HG03045 (cell line): Measurements from ENCODE around the gene TAS2R39.
"Not testable (repeated sequence)": the region's sequence is repeated elsewhere in the genome, so short reads cannot be mapped to it uniquely, and the experiment has no call there.

ENCODE experiments used
- ATAC-seq: cut with Tn5 transposase; IDR thresholded peaks from one replicate; pipeline ENCODE4 v1.9.1; 2021; ENCODE audit warnings: mild to moderate bottlenecking, moderate library complexity; ENCODE audit not compliant: unreplicated experiment

TAS2R39 gene

DNA sequence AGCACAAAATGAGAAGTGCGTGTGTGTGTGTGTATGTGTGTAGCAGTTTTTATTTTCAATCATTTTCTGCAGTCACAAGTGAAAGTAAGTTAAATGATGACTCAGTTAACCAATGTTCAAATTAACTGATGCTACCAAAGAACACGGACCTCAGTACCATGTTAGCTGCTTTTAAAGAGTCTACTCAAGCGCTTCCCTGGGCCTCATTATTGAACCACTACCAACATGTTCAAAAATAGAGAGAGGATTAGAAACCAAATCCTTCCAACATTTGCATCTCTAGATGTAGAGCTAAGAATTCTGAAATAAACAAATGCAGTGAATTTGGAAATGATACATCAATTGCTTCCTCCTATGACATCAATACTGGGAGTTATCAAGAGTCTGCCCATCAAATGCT is at the start of gene TAS2R39:
Gene TAS2R39, plus strand, starts transcription at position 396 of the 400 bp plus-strand sequence. Its CDS starts 0 bp downstream, at position 396.
- ATAC-seq, result no peak

DNA sequence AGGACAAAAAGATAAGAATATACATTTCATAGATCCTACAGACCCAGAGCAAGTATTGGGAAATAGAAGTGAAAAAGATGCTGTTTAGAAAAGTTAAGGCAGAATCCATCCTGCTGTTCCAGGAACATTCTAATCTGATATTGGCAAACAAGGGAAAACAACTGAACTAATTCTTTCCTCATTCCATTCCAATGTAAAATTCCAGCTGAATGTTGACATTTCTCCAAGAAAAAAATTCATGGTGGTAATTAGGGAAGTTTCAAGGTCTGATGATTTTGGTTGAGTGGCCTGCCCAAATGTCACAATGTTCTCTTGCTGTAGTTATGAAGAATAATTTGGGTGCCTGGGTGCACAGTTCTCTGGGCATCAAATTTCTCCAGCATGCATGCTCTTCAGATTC is 36.1 kb upstream of the TAS2R39 start:
- ATAC-seq, result no peak

- no peak for ATAC-seq
These were observed 35.2 kb upstream of the TAS2R39 start for GRCh38 chr7:143148050-143148449.

- no peak for ATAC-seq
These were observed 34.6 kb upstream of the TAS2R39 start for GRCh38 chr7:143148651-143149050.

DNA sequence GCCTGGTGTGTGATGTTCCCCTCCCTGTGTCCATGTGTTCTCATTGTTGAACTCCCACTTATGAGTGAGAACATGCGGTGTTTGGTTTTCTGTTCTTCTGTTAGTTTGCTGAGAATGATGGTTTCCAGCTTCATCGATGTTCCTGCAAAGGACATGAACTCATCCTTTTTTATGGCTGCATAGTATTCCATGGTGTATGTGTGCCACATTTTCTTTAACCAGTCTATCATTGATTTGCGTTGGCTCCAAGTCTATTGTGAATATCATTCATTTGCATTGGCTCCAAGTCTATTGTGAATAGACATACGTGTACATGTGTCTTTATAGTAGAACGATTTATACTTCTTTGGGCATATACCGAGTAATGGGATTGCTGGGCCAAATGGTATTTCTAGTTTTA is 32.5 kb upstream of the TAS2R39 start:
- ATAC-seq, result not testable (repeated sequence)

DNA sequence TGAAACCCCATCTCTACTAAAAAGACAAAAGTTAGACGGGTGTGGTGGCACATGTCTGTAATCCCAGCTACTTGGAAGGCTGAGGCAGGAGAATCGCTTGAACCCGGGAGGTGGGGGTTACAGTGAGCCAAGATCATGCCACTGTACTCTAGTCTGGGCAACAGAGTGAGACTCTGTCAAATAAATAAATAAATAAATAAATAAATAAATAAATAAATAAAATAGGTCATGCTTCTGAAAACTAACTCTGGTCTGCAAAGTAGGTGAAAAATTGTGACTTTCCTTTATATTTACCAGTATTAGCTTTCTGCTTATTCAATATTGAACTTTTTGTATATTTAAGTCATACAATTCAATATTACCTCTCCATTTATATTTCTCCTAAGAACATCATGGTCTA is 24.6 kb upstream of the TAS2R39 start:
- not testable (repeated sequence) for ATAC-seq

DNA sequence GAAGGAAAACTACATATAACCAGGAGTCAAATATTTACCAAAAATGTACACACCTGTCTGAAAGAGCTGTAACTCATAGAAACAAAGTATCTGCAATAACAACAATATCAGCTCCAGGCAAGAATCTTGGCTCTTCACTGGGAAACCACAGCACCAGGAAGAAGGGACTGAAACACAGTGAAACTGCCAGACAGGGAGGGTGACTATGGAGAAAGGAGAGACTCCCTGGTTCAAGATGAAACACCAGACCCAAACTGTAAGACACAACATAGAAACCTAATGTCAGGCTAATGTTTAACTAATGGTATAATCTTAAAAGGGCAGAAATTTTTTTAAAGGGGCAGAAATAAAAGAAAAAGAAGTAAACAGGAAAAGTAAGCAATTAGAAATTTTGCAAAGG is 11.5 kb upstream of the TAS2R39 start:
- ATAC-seq, result no peak

GRCh38 chr7:143172354-143172753 is 10.9 kb upstream of the TAS2R39 start:
- ATAC-seq, result no peak

DNA sequence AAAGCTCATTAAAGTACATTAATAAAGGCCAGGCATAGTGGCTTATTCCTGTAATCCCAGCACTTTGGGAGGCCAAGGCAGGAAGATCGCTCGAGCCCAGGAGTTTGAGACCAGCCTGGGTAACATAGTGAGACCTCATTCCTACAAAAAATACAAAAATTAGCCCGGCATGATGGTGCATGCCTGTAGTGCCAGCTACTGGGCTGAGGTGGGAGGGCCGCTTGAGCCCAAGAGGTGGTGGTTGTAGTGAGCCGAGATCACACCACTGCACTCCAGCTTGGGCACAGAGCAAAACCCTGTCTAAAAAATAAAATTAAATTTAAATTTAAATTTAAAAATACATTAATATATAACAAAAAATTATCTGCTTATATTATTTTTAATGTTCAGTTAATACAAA is 7.1 kb upstream of the TAS2R39 start:
- no peak for ATAC-seq

GRCh38 chr7:143177374-143178119 is 5.7 kb upstream of the TAS2R39 start:
- no peak for ATAC-seq

DNA sequence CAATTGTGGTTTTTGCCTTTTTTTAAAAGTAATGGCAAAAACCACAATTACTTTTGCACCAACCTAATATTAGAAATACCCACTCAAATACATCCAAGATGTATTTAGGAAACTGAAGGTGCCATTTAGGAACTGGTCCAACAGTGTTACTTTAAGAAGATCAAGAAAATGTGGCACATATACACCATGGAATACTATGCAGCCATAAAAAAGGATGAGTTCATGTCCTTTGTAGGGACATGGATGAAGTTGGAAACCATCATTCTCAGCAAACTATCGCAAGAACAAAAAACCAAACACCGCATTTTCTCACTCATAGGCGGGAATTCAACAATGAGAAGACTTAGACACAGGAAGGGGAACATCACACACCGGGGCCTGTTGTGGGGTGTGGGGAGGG is 2.4 kb upstream of the TAS2R39 start:
- ATAC-seq, result not testable (repeated sequence)

DNA sequence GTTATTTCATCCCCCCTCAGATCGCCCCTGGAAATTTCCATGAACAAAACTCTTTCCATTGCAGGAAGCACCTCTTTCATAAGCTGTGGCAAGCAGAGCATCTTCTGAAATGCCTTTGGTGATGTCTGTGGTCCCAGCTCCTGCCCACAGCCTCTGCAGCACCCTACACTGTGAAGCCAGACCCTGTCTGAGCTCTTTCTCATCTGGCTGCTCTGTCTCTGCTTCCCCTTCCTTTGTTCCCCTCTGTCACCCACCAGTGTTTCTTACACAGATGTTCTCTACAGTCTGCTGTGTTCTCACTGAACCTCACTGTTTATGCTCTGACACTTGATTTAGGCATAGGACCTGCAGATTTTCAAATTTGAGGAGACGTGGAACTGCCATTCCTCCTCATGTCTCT is 1.9 kb upstream of the TAS2R39 start:
- no peak for ATAC-seq

- ATAC-seq, result no peak
These were observed 2.3 kb downstream of the TAS2R39 start for GRCh38 chr7:143185551-143185950.

GRCh38 chr7:143188994-143189393 is 5.8 kb downstream of the TAS2R39 start:
- no peak for ATAC-seq

GRCh38 chr7:143193880-143194279 is 10.7 kb downstream of the TAS2R39 start:
- no peak for ATAC-seq

GRCh38 chr7:143199040-143199439 is 15.8 kb downstream of the TAS2R39 start:
- no peak for ATAC-seq

DNA sequence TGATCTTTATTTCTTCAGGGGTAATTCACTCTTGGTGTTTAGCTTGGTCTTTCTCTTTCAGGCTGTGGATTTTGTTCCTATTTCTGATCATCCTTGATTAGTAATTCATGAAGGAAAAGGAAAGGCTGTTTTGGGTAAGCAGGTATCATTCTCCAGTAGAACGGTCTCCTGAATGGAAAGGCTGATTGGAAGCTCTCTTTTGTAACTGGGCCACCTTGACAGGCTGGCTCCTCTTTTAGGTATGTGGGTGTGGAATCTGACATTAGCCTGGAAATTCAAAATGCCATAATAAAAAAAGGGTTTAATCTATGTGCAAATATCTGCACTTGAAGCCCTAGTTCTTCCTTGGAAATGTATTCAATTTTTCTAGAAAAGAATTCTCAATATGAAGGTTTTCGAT is 18.9 kb downstream of the TAS2R39 start:
- ATAC-seq, result no peak

DNA sequence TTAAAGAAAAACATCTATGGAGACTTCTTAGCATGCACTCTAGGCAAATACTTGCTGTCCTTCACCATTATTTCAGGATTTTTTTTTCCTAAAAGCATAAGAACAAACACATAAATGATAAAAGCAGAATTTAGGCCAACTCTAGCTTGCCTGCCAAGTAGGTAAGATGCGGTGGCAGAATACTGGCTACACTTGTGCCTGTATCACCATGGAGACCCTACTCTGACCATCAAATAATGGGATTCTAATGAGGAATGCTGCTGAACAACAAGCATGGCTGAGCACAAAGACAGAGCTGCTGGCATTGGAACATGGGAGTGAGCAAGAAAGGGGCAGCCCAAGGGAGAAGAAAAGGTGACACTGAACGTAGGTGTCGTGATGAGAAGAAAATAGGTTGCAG is 20.2 kb downstream of the TAS2R39 start:
- ATAC-seq, result no peak

DNA sequence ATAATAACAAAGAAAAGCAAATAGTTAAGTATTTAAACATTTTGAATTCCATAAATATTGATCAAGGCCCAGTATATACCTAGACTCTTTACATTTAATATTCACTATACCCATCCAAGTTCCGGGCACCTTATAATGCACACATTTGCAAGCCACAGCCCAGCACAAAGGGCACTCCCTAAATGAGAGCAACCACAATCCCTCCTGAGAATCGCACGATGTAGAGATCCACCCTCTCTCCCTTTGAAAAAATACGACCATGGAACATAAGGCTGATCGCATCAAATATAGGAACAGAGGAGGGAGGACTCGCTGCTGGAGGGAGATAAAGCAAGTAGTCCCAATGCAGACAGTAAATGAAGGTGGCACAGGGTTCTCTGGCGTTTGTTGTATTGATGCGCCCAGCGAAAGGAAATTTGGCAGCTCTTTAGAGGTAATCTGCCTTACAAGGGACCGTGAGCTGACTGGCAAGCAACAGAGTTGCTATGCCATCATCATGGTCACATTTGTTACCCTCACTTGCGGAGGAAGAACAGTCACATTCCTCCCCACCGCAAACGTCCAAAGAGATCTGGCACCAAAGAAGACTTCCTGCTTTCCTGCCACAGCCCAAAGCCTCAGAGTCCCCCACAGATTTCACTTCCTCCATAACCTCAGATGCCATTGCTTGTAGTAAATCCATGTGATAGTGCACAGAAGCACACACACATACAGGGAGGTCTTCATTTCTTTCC is 22.5 kb downstream of the TAS2R39 start:
- ATAC-seq, result peak; percentile 69

GRCh38 chr7:143210541-143210940 is 27.3 kb downstream of the TAS2R39 start:
- no peak for ATAC-seq

- ATAC-seq, result not testable (repeated sequence)
These were observed 30.3 kb downstream of the TAS2R39 start for GRCh38 chr7:143213478-143213877.
